ENCODE measurements around the gene SIAH1.
"Not testable (repeated sequence)": the region's sequence is repeated elsewhere in the genome, so short reads cannot be mapped to it uniquely, and the experiment has no call there.

SIAH1 gene

GRCh38 chr16:48426244-48427141, 41.3 kb upstream of the SIAH1 start:
- TF ChIP-seq CTCF (IDR thresholded peaks at IDR 0.05): no peak
- TF ChIP-seq ZFX (IDR thresholded peaks at IDR 0.05; ENCODE audit: borderline replicate concordance): no peak
- H3K27ac ChIP-seq: no peak overlapping the region

DNA sequence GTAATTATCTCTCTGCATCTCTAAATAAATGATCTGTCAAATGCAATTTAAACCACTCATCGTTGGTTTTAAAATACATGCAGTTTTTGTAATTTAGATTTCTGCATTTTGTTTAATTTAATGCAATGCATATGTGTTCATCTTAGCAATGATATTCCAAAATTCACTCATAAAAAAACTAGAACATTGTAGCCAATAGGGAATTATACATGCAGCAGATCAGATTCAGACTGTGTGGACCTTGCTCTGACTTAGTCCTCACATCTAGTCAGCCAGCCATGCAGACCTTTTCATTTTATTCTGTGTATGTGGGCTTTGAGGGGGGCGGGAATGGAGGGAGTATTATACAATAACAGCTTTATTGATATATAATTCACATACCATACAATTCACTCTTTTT, 37.3 kb upstream of the SIAH1 start:
- no peak for TF ChIP-seq CTCF (IDR thresholded peaks at IDR 0.05)
- no peak for TF ChIP-seq ZFX (IDR thresholded peaks at IDR 0.05; ENCODE audit: borderline replicate concordance)
- no peak overlapping the region for H3K27ac ChIP-seq

- TF ChIP-seq ZFX (IDR thresholded peaks at IDR 0.05; ENCODE audit: borderline replicate concordance): no peak
- TF ChIP-seq CTCF (IDR thresholded peaks at IDR 0.05): no peak
- H3K27ac ChIP-seq: no peak overlapping the region
Observed at GRCh38 chr16:48421741-48422140, 36.5 kb upstream of the SIAH1 start.

- no peak overlapping the region for H3K27ac ChIP-seq
- TF ChIP-seq ZFX (IDR thresholded peaks at IDR 0.05; ENCODE audit: borderline replicate concordance): no peak
- TF ChIP-seq CTCF (IDR thresholded peaks at IDR 0.05): no peak
Observed at GRCh38 chr16:48420437-48420836, 35.2 kb upstream of the SIAH1 start.

DNA sequence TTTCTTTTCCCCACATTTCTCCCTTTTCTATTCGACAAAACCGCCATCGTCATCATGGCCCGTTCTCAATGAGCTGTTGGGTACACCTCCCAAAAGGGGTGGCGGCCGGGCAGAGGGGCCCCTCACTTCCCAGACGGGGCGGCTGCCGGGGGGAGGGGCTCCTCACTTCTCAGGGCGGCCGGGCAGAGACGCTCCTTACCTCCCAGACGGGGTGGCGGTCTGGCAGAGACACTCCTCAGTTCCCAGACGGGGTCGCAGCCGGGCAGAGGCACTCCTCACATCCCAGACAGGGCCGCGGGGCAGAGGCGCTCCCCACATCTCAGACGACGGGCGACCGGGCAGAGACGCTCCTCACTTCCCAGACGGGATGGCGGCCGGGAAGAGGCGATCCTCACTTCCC, 31.4 kb upstream of the SIAH1 start:
- not testable (repeated sequence) for H3K27ac ChIP-seq

- H3K27ac ChIP-seq: peak overlapping the region; percentile 39; the same call in 1 of the 2 replicates
- TF ChIP-seq CTCF (IDR thresholded peaks at IDR 0.05): no peak
- no peak for TF ChIP-seq ZFX (IDR thresholded peaks at IDR 0.05; ENCODE audit: borderline replicate concordance)
Observed at GRCh38 chr16:48413272-48413671, 28.1 kb upstream of the SIAH1 start.

GRCh38 chr16:48409839-48410632, 24.8 kb upstream of the SIAH1 start:
- no peak overlapping the region for H3K27ac ChIP-seq

More at GRCh38 chr16:48409839-48410632, 24.8 kb upstream of the SIAH1 start:
- TF ChIP-seq CTCF (IDR thresholded peaks at IDR 0.05): no peak
- no peak for TF ChIP-seq ZFX (IDR thresholded peaks at IDR 0.05; ENCODE audit: borderline replicate concordance)
